HG03095 (cell line): Measurements from ENCODE around the gene TUBA1A.
"Not testable (repeated sequence)": the region's sequence is repeated elsewhere in the genome, so short reads cannot be mapped to it uniquely, and the experiment has no call there.

Experiments
- ATAC-seq: cut with Tn5 transposase; IDR thresholded peaks from one replicate; pipeline ENCODE4 v1.9.1; 2021; ENCODE audit warnings: moderate library complexity; ENCODE audit not compliant: unreplicated experiment

TUBA1A gene

DNA sequence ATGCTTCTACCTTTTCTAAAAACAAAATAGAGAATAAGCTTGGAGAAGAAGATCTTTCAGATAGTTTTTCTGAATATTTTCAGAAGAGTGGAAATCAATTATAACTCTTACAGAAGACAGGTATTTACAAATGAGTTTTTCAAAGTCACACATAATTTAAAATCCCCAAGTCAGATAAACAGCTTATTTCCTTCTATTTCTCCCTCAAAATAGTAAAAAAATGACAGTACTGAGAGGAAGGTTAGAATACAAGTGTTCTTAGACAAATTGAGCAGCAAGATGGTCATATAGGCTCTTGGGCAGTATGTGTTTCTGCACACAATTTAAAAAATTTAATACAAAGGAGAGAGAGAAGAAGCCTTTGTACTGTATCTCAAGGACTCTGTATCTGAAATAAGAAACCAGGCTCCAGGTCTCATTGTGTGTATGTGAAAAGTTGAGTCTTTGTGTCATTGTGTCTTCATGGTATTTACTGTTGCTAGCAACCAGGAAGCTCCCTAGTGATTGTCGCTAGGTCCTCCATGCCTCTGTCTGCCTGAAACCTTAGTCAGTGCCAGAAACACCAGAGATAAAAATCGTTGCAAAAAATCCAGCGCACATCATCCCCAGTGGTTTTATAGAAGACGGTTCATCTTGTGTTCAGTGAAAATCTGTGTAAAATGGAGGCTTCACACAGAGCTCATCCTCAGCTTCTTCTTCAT lies 12.9 kb upstream of the TUBA1A start:
- no peak for ATAC-seq

DNA sequence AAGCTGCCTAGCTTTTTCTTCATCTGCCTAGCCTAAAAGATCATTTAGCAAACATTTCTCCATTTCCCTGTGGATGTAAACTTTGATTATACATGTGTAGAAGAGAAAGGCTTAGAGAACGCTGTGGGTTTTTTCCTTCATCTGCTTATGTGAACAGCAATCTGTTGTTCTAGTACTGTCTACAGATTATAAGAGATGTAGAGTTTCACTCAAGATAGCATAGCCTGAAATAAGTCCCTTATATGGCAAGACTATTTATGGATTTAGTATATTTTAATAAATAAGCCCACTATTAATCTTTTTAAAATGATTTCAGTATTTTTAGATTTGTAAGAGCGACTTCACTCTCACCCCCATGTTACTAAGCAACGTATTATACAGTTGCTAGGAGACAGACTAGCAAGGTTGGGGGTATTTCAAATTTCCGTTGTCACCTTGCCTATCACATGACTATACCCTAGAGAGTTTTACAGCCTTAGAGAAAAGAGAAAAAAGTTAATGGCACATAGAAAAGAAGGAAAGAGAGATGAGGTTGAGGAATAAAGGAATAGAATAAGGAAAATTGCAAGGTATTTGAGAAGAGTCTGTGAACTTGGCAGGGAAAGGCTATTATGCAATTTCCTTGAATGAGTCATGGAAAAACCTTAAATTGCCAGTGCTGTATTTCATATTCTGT lies 12.2 kb upstream of the TUBA1A start:
- no peak for ATAC-seq

DNA sequence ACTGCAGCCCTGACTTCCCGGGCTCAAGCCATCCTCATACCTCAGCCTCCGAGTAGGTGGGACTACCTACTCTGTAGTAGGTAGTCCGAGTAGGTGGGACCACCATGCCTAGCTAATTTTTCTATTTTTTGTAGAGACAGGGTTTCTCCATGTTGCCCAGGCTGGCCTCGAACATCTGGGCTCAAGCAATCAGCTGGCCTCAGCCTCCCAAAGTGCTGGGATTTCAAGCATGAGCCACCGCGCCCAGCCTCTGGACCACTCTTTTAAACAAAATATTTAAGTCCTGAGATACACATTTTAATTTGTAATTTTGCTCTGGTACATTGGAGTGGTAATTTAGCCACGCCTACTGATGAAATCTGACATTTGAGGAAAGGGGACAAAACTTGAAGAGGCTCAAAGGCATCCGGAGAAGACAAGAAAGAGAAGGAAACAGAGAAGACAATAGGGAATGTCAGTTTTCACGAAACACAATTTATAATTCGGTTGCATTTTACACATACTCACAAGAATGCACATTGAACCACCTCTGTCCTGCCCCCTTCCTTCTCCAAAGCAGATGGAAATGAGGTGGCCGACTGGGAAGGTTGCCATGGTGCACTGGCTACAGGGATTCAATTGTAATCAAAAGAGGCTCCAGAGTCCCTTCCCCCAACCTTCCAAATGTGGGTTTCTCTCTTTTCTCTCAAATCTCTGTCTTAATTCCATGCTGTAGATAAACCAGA lies 9.7 kb upstream of the TUBA1A start:
- no peak for ATAC-seq

DNA sequence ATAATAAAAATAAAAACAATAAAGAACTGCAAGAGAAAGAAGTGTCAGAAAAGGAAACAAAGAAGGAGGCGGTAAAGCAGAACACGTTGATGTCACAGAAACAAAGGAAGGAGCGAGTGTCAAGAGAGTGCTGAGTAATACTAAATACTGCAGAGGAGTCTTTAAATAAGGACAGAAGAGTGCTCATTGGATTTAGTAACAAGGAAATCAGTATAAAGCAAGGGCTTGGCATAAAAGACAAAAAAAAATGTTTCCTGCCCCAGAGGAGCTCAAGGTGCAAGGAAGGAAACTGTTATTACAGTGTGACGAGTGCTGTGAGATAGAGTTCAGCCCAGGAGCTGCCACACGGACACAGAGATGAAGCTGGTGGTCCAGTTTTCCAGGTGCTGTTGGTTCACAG lies 8.4 kb upstream of the TUBA1A start:
- no peak for ATAC-seq

DNA sequence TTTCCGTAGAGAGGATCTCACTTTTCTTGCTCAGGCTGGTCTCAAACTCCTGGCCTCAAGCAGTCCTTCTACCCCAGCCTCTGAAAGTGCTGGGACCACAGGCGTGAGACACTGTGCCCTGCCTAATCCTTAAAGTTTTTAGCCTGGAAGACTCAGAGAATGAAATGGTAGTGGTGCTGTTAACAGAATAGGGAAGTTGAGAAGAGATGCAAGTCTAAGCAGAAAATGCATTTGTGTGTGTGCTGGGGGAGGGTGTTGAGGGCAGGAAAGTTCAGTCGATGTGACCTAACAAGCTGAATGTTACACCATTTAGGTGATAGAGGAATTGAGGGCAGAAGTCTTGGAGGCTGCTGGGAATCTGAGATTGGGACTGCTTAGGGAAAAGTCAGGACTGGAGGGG lies 6.9 kb upstream of the TUBA1A start:
- no peak for ATAC-seq

DNA sequence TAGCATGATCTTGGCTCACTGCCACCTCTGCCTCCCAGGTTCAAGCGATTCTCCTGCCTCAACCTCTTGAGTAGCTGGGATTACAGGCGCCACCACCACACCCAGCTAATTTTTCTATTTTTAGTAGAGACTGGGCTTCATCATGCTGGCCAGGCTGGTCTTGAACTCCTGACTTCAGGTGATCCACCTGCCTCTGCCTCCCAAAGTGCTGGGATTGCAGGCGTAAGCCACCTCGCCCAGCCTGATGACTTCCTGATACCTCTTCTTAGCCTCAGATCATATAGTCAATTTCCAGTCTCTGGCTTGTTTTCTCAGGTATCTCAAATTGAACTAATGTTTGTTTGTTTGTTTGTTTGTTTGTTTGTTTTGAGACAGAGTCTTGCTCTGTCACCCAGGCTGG lies 4.9 kb upstream of the TUBA1A start:
- ATAC-seq: not testable (repeated sequence)

DNA sequence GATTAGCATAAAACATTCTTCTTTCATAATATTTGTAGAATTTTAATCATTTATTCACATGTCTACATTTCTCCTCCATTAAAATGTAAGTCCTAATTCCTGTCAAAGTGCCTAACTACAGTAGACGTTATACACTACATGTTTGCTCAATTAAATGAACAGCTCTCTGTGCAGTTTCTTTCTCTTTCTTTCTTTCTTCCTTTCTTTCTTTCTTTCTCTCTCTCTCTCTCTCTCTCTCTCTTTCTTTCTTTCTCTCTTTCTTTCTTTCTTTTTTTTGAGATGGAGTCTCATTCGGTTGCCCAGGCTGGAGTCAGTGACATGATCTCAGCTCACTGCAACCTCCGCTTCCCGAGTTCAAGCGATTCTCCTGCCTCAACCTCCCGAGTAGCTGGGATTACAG lies 2.6 kb upstream of the TUBA1A start:
- ATAC-seq: not testable (repeated sequence)

DNA sequence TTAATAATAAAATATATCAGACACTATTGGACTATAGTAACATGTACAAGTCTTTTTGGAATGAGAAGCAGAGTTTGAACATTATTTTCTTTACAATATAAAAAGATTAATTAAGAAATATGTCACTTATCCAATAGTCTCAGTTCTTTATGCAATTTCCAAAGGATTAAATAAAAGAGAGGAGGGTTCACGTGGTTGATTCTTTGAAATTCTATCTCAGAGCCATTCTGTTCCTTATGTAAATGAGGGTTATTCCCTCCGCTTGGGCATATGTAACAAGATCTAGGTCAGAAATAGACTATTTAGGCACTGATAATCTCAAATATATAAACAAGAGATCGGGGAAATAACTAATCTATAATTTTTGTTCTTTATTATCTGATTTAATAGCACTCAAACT lies 2.1 kb upstream of the TUBA1A start:
- no peak for ATAC-seq

DNA sequence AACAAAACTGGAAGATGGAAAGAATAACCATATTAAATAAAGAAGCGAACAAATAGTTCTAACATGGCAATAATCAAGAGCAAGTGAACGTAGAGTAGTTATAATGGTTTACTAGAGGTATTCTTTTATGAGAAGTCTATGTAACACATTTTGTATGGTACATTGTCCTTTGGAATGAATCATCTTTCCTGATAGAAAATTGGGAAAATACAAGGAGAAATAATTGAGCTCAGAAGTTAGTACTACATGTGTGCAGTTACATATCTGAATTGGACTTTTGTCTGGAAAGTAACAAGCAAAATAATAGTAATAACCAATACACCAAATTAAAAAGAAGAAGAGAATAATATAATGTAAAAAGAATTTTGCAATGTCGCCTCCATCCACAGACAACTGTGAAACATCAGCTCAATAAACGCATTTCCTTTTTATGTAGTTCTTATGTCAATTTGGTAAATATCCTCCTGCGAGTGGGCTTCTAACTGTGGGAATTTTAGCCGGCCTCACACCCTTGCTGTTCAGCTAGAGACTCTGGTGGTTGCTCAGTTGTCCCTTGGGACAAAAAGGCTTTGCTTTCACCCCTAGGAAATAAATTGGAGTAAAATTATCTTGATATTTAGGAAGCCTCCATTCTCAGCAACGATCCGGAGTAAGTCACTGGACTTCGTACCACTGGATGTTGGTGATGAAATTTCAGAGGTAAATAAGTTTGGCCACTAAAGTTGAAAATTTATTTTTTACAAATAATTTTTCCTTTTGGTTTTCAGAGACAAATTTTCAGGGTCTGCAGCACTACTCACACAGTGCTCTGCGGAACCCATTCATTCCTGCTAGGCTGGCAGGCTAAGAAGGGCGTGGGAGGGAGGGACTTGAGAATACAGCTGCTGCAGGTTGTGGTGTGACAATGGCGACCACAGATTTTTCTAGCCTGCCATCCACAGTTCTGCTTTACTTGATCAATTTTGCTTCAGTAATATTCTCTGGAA lies 1.1 kb upstream of the TUBA1A start:
- ATAC-seq: no peak

DNA sequence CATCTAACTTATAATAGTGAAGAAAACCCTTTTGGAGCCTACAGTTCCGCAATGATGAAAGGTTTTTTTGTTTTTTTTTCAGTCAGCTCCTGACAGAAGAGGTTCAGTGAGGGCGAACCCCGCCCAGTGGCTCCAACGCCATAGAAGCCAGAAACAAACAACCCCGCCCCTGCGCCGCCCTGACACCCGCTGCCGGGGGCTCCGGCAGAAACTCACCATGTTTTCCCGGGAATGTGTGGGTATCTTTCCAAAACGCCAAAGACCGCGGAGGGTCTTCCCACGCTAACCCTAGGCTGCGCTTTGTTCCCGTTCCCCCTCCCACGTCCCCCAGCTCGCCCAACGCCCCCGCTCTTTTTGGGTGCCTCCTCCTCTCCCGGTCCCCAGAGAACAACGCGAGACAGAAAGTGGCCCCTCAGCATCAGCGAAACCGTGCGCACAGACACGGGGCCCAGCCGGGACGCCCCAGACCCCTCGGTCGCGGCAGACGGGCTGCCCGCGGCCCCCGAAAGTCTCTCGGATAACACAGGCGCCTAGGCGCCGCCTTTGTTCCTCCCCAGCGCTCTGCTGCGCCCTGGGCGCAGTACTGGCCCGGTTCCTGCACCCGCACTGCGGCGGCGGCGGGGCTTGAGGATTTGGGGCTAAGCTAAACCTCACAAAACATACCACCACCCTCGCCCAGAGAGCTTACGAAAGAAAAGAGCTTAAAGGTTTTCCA lies 522 bp downstream of the TUBA1A start:
- ATAC-seq: peak; percentile 42

DNA sequence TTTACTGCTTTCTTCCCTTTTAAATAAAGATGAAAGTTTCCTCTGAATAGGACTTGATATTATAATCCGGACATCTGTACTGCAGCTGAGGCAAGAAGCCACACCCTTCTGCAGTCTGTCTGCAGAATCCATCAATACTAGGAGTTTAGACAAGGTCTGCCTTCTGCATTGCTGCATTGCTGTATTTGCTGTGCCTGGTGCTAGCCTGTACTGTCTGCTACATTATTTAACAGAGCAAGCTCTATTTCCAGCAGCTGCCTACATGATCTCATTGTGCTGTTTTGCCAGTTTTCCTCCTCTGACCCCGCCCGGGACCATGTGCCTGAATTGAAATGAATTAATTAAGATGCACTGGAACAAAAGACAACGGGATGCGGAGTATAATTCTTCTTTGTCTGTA lies 1.7 kb downstream of the TUBA1A start:
- no peak for ATAC-seq

DNA sequence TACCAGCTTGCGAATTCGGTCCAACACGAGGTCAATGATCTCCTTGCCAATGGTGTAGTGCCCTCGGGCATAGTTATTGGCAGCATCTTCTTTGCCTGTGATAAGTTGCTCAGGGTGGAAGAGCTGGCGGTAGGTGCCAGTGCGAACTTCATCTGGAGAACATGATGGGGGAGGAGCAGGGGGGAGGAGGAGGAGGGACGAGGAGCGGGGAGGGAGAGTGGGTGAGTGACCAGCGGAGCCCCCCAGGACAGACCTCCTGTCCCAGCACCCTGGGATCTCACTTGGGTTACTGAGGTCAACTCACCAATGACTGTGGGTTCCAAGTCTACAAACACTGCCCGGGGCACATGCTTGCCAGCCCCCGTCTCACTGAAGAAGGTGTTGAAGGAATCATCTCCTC lies 2.6 kb downstream of the TUBA1A start:
- ATAC-seq: not testable (repeated sequence)

DNA sequence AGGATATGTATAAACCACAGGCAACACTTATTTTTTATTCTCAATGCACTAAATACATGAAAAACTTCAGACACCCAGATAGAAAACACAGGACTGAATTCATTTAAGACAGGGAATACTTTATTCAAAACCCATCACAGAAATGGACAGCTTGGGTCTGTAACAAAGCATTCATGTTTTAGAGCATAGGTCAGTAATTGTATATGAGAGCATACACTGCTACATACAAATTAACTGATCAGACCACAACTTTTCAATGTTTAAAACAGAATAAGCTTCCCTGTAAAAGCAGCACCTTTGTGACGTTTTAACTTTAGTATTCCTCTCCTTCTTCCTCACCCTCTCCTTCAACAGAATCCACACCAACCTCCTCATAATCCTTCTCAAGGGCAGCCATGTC lies 4.2 kb downstream of the TUBA1A start:
- ATAC-seq: not testable (repeated sequence)

DNA sequence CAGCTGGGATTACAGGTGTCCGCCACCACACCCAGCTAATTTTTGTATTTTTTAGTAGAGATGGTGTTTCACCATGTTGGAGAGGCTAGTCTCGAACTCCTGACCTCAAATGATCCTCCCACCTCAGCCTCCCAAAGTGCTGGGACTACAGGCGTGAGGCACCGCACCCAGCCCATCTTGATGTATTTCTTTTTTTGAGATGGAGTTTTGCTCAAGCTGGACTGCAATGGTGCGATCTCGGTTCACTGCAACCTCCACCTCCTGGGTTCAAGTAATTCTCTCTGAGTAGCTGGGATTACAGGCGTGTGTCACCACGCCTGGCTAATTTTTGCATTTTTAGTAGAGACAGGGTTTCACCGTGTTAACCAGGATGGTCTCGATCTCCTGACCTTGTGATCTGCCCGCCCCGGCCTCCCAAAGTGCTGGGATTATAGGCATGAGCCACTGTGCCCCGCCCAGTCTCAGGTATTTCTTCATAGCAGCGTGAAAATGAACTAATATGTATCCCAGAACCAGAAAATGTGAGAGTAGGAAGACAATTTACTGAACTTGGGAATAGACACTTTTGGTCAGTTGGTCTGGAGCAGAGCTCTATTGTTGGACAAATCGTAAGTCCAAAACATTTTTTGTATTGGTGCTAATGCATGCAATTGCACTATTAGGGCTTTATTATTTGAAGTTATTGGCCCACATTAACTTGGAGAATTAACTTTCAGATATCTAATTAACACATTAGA lies 5.5 kb downstream of the TUBA1A start:
- ATAC-seq: not testable (repeated sequence)

DNA sequence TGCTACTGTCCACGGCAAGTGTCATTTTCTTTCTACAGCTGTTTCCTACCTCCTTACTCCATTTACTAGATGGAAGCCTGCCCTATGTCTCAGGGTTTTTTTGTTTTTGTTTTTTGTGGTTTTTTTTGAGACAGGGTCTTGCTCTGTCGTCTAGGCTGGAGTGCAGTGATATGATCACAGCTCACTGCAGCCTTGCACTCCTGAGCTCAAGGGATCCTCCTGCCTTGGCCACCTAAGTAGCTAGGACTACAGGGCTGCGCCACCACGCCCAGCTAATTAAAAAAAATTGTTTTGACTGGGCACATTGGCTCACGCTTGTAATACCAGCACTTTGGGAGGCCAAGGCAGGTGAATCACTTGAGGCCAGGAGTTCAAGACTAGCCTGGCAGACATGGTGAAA lies 14.7 kb downstream of the TUBA1A start:
- no peak for ATAC-seq

DNA sequence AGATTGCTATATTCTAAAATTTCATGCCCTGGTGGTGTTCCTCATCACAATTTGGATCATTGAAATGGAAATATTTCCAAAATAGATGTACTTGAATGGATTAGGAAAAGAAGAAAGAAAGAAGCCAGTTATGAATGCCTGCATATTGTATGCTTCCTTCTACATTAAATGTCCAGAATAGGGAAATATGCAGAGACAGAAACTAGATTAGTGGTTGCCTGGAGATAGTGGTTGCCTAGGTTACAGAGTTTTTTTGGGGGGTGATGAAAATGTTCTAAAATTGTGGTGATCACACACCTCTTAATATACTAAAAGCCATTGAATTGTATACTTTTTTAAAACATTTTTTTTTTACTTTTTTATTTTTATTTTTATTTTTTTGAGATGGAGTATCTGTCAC lies 18.0 kb downstream of the TUBA1A start:
- no peak for ATAC-seq

DNA sequence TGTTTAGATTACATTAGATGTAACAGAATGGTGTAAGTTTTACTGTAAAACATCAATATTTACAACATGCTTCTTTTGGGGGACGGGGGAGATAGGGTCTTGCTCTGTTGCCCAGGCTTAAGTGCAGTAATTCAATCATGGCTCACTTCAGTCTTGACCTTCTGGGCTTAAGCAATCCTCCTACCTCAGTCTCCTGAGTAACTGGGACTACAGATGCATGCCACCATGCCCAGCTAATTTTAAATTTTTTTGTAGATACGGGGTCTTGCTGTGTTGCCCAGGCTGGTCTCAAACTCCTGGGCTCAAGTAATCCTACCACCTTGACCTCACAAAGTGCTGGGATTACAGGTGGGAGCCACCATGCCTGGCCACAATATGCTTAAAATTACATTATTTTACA lies 23.8 kb downstream of the TUBA1A start:
- no peak for ATAC-seq

DNA sequence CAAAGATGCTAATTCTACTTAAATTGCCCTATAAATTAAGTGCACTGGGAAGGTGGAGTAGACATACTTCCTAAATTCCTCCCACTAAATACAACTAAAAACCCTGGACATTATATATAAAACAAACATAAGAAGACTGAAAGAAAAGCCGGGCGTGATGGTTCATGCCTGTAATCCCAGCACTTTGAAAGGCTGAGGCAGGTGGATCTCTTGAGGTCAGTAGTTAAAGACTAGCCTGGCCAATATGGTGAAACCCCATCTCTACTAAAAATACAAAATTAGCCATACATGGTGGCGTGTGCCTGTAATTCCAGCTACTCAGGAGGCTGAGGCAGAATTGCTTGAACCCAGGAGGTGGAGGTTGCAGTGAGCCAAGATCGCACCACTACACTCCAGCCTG lies 27.0 kb downstream of the TUBA1A start:
- not testable (repeated sequence) for ATAC-seq

DNA sequence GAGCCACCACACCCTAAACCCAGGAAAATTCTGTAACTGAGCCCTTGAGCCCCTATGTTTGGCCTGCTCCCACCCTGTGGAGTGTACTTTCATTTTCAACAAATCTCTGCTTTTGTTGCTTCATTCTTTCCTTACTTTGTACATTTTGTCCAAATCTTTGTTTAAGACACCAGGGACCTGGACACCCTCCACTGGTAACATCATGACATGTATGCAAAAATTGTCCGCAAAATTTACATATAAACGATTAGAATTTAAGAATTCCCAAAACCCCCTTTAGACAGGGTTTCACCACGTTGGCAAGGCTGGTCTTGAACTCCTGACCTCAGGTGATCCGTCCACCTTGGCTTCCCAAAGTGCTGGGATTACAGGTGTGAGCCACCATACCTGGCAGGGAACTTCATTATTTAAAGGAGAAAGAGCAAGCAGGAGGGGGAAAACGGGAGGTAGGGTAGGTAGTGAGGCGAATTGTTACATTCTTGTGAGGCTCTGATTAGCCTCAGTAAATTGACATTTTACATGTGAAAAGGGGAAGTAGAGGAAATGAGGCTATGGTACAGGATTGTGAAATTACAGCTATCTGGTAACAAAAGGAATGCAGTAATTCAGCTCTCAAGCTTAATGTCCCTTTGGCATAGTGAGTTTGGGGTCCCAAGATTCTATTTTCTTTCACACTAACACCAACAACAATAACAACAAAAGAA lies 27.6 kb downstream of the TUBA1A start:
- no peak for ATAC-seq
